Occipital lobe (tissue), 2 donors: ENCODE results near the gene CTLA4. TPM values are rescaled to one million over a fixed set of nuclear protein-coding genes. Genes with fewer than 3 reads are reported as not detected.
"Not testable (repeated sequence)": the region's sequence is repeated elsewhere in the genome, so short reads cannot be mapped to it uniquely, and the experiment has no call there.

Experiments used
- DNase-seq: peaks from one replicate; lab custom pipeline; 2025; lab: John Stamatoyannopoulos, UW
- total RNA-seq: library from RNA; depleted of rRNA; stranded (reverse); fragments of >200 nt; gene quantifications from one replicate; pipeline ENCODE4 v1.2.3, GENCODE V29; 2014

CTLA4 gene
- total RNA-seq, 1 donor from 2014 or later = not detected

- no peak for DNase-seq
Observed at GRCh38 chr2:203857656-203858055, 9.9 kb upstream of the CTLA4 start.

GRCh38 chr2:203858176-203858575 lies 9.4 kb upstream of the CTLA4 start:
- DNase-seq = no peak

- DNase-seq = no peak
Observed at GRCh38 chr2:203859030-203859789, 8.4 kb upstream of the CTLA4 start.

GRCh38 chr2:203861197-203861596 lies 6.4 kb upstream of the CTLA4 start:
- no peak for DNase-seq

- DNase-seq = no peak
Observed at GRCh38 chr2:203861607-203862006, 6.0 kb upstream of the CTLA4 start.

GRCh38 chr2:203869223-203870042 lies 1.9 kb downstream of the CTLA4 start:
- DNase-seq = no peak

GRCh38 chr2:203870481-203870880 lies 2.9 kb downstream of the CTLA4 start:
- DNase-seq = no peak

GRCh38 chr2:203870941-203871340 lies 3.4 kb downstream of the CTLA4 start:
- no peak for DNase-seq

GRCh38 chr2:203871371-203871983 lies 3.9 kb downstream of the CTLA4 start:
- no peak for DNase-seq

GRCh38 chr2:203873461-203873860 lies 5.9 kb downstream of the CTLA4 start:
- no peak for DNase-seq

GRCh38 chr2:203873921-203874631 lies 6.5 kb downstream of the CTLA4 start:
- no peak for DNase-seq

- DNase-seq = no peak
Observed at GRCh38 chr2:203875471-203875870, 7.9 kb downstream of the CTLA4 start.

GRCh38 chr2:203876328-203876727 lies 8.8 kb downstream of the CTLA4 start:
- DNase-seq = no peak

GRCh38 chr2:203878063-203878462 lies 10.5 kb downstream of the CTLA4 start:
- no peak for DNase-seq

GRCh38 chr2:203880557-203881125 lies 13.1 kb downstream of the CTLA4 start:
- no peak for DNase-seq

- DNase-seq = not testable (repeated sequence)
Observed at GRCh38 chr2:203881185-203881584, 13.6 kb downstream of the CTLA4 start.

GRCh38 chr2:203882551-203882950 lies 15.0 kb downstream of the CTLA4 start:
- no peak for DNase-seq

- DNase-seq = no peak
Observed at GRCh38 chr2:203886661-203887151, 19.1 kb downstream of the CTLA4 start.

- no peak for DNase-seq
Observed at GRCh38 chr2:203887677-203888076, 20.1 kb downstream of the CTLA4 start.

- no peak for DNase-seq
Observed at GRCh38 chr2:203889542-203889941, 22.0 kb downstream of the CTLA4 start.

- DNase-seq = no peak
Observed at GRCh38 chr2:203889944-203890343, 22.4 kb downstream of the CTLA4 start.
